ENCODE measurements around the gene FOCAD. TPM values are rescaled to one million over a fixed set of nuclear protein-coding genes. Genes with fewer than 3 reads are reported as not detected.

FOCAD gene
- total RNA-seq, 1 experiment from 2014 or later: 42.7 TPM

- POLR2A ChIA-PET (ENCODE audit: low non-redundant PET): no interaction called here
- no peak for DNase-seq (ENCODE audit: low spot score)
- CTCF ChIA-PET: no interaction called here
- Histone ChIP-seq H3K27ac (ENCODE audit: low read depth, low read length, poor library complexity, severe bottlenecking) (no peak overlapping the region), H3K4me3 (ENCODE audit: low read depth, low read length, poor library complexity, severe bottlenecking) (no peak overlapping the region), H3K36me3 (ENCODE audit: insufficient read depth, low read length, poor library complexity, severe bottlenecking) (no peaks in the 10 kb centered on the region), H3K9me3 (ENCODE audit: low read depth, low read length, poor library complexity, severe bottlenecking) (no peaks in the 10 kb centered on the region), H3K4me1 (ENCODE audit: insufficient read depth, low read length, poor library complexity, severe bottlenecking) (no peaks in the 10 kb centered on the region), H3K27me3 (replicated peaks; ENCODE audit: insufficient read depth, low read depth, low read length, poor library complexity) (no peaks in the 10 kb centered on the region)
- intact Hi-C loops (cut with micrococcal nuclease; ENCODE audit: unreplicated experiment): no loop called here
- no peak for TF ChIP-seq EZH2 (IDR thresholded peaks at IDR 0.05; ENCODE audit: borderline replicate concordance, low read depth, low read length, poor library complexity, severe bottlenecking)
- no peak for TF ChIP-seq CTCF (conservative IDR thresholded peaks at IDR 0.05; ENCODE audit: low read depth, low read length)
- BruUV-seq (replicated peaks): no TSS peak
Observed at GRCh38 chr9:20832775-20833174, 148.7 kb downstream of the FOCAD start.

GRCh38 chr9:20835377-20836286, 151.6 kb downstream of the FOCAD start:
- H3K9me3 ChIP-seq (ENCODE audit: low read depth, low read length, poor library complexity, severe bottlenecking): no peaks in the 10 kb centered on the region
- no TSS peak for BruUV-seq (replicated peaks)
- no peak for TF ChIP-seq EZH2 (IDR thresholded peaks at IDR 0.05; ENCODE audit: borderline replicate concordance, low read depth, low read length, poor library complexity, severe bottlenecking)
- TF ChIP-seq CTCF (conservative IDR thresholded peaks at IDR 0.05; ENCODE audit: low read depth, low read length): no peak
- ChIA-PET CTCF (no interaction called here), POLR2A (ENCODE audit: low non-redundant PET) (no interaction called here)
- DNase-seq (ENCODE audit: low spot score): no peak
- intact Hi-C loops (cut with micrococcal nuclease; ENCODE audit: unreplicated experiment): loop anchor here (2.0 kb wide), 1 partner anchor 21 kb away; no protein-coding TSS in a partner anchor
- peaks cover 5% of the 10 kb centered on the region for H3K36me3 ChIP-seq (ENCODE audit: insufficient read depth, low read length, poor library complexity, severe bottlenecking)
- H3K27me3 ChIP-seq (replicated peaks; ENCODE audit: insufficient read depth, low read depth, low read length, poor library complexity): no peaks in the 10 kb centered on the region
- H3K4me1 ChIP-seq (ENCODE audit: insufficient read depth, low read length, poor library complexity, severe bottlenecking): no peaks in the 10 kb centered on the region
- no peak overlapping the region for H3K4me3 ChIP-seq (ENCODE audit: low read depth, low read length, poor library complexity, severe bottlenecking)
- H3K27ac ChIP-seq (ENCODE audit: low read depth, low read length, poor library complexity, severe bottlenecking): no peak overlapping the region

GRCh38 chr9:20837166-20837565, 153.1 kb downstream of the FOCAD start:
- intact Hi-C loops (cut with micrococcal nuclease; ENCODE audit: unreplicated experiment): loop anchor here (2.0 kb wide), 1 partner anchor 20 kb away; no protein-coding TSS in a partner anchor
- POLR2A ChIA-PET (ENCODE audit: low non-redundant PET): no interaction called here
- CTCF ChIA-PET: no interaction called here
- no TSS peak for BruUV-seq (replicated peaks)
- Histone ChIP-seq H3K9me3 (ENCODE audit: low read depth, low read length, poor library complexity, severe bottlenecking) (peaks cover 3% of the 10 kb centered on the region), H3K27me3 (replicated peaks; ENCODE audit: insufficient read depth, low read depth, low read length, poor library complexity) (no peaks in the 10 kb centered on the region), H3K36me3 (ENCODE audit: insufficient read depth, low read length, poor library complexity, severe bottlenecking) (peaks cover 5% of the 10 kb centered on the region), H3K27ac (ENCODE audit: low read depth, low read length, poor library complexity, severe bottlenecking) (no peak overlapping the region), H3K4me3 (ENCODE audit: low read depth, low read length, poor library complexity, severe bottlenecking) (no peak overlapping the region), H3K4me1 (ENCODE audit: insufficient read depth, low read length, poor library complexity, severe bottlenecking) (no peaks in the 10 kb centered on the region)
- no peak for TF ChIP-seq EZH2 (IDR thresholded peaks at IDR 0.05; ENCODE audit: borderline replicate concordance, low read depth, low read length, poor library complexity, severe bottlenecking)
- DNase-seq (ENCODE audit: low spot score): no peak
